OCI-LY1 (cell line): ENCODE measurements around the gene AMT.

Source experiments
- EZH2 ChIP-seq: fragments of 200-600 bp; sonication (generic), shearing (Covaris generic); IDR thresholded peaks from 2 replicates; pipeline ENCODE4 v1.8.0; 2017; ENCODE audit warnings: borderline replicate concordance, mixed run types, mild to moderate bottlenecking, antibody characterized with exemption, low read length, moderate library complexity, mixed read lengths
- TF ChIP-seq, protein P1 (sequence below): fragments of 200-600 bp; sonication (generic), shearing (Covaris generic); IDR thresholded peaks from 2 replicates; pipeline ENCODE4 v1.5.1; 2017; ENCODE audit warnings: mild to moderate bottlenecking, antibody characterized with exemption, low read length, moderate library complexity, mixed read lengths

DNA sequence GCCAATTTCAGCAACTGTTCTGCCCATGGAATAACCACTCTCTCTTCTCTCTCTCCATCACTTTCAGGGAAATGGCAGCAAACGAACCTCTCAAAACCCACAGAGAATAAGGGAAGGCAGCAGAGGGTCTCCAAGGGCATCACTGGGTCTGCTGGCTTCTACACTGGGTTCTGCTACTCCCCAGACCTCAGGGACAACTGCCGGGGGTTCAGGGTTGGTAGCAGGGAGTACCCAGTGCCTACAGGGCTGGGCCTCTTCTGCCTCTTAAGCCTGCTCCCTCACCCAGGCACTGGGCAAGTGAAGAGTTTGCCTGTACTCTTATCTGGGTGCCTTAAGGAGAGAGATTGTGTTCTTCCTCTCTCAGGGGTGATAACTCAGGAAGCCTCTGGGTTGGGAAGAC, 7.5 kb downstream of the AMT start:
- TF ChIP-seq, protein P1, sequence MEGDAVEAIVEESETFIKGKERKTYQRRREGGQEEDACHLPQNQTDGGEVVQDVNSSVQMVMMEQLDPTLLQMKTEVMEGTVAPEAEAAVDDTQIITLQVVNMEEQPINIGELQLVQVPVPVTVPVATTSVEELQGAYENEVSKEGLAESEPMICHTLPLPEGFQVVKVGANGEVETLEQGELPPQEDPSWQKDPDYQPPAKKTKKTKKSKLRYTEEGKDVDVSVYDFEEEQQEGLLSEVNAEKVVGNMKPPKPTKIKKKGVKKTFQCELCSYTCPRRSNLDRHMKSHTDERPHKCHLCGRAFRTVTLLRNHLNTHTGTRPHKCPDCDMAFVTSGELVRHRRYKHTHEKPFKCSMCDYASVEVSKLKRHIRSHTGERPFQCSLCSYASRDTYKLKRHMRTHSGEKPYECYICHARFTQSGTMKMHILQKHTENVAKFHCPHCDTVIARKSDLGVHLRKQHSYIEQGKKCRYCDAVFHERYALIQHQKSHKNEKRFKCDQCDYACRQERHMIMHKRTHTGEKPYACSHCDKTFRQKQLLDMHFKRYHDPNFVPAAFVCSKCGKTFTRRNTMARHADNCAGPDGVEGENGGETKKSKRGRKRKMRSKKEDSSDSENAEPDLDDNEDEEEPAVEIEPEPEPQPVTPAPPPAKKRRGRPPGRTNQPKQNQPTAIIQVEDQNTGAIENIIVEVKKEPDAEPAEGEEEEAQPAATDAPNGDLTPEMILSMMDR = no peak
- TF ChIP-seq EZH2 = no peak
